H1 (cell line): ENCODE data around the gene CEP70.

ENCODE experiments used
- ATF3 ChIP-seq: IDR thresholded peaks from 2 replicates; pipeline ENCODE4 v1.6.1; 2011; ENCODE audit warnings: low read depth, mild to moderate bottlenecking, low read length; ENCODE audit not compliant: insufficient read depth
- CEBPB ChIP-seq: IDR thresholded peaks from 2 replicates; pipeline ENCODE4 v1.6.1; 2012; ENCODE audit warnings: low read depth, low read length
- CTCF ChIP-seq, 3 experiments: IDR thresholded peaks; 1 replicate in 2 of 3; 2 replicates in 1 of 3; pipeline versions ENCODE4 v1.5.1 to v1.6.1; 2011; ENCODE audit warnings: low read length in 3 of 3, mild to moderate bottlenecking in 3 of 3, inconsistent platforms in 2 of 3, low read depth in 1 of 3, moderate library complexity in 1 of 3; ENCODE audit not compliant: insufficient read depth in 1 of 3; ENCODE audit errors: control extremely low read depth in 1 of 3
- JUND ChIP-seq: IDR thresholded peaks from 2 replicates; pipeline ENCODE4 v1.6.1; 2011; ENCODE audit warnings: mild to moderate bottlenecking, improper control_type of control experiment, low read length
- POLR2A ChIP-seq, 2 experiments: IDR thresholded peaks; 1 replicate in 1 of 2; 2 replicates in 1 of 2; pipeline ENCODE4 v1.6.1; 2011; ENCODE audit warnings: low read depth in 2 of 2, low read length in 2 of 2, mild to moderate bottlenecking in 2 of 2; ENCODE audit errors: control extremely low read depth in 1 of 2
- TAF7 ChIP-seq: optimal IDR thresholded peaks from 2 replicates; pipeline ENCODE3; 2011; ENCODE audit warnings: low read depth, mild to moderate bottlenecking, inconsistent platforms, low read length, moderate library complexity, borderline replicate concordance

- TF ChIP-seq CTCF (IDR thresholded peaks at IDR 0.05; ENCODE audit: control extremely low read depth in 1 of 3, insufficient read depth in 1 of 3, low read depth in 1 of 3, low read length in 3 of 3) (no peak), TAF7 (no peak), JUND (no peak), POLR2A (IDR thresholded peaks at IDR 0.05; ENCODE audit: control extremely low read depth in 1 of 2, low read depth in 2 of 2, low read length in 2 of 2) (no peak), ATF3 (no peak), CEBPB (no peak)
Measured at GRCh38 chr3:138509586-138509985, 84.5 kb downstream of the CEP70 start.
